GM19043 (cell line): ENCODE results near the gene RBFOX1.

Experiments used
- ATAC-seq: cut with Tn5 transposase; IDR thresholded peaks from one replicate; pipeline ENCODE4 v1.9.1; 2021; ENCODE audit warnings: low read depth; ENCODE audit not compliant: unreplicated experiment

Gene RBFOX1

DNA sequence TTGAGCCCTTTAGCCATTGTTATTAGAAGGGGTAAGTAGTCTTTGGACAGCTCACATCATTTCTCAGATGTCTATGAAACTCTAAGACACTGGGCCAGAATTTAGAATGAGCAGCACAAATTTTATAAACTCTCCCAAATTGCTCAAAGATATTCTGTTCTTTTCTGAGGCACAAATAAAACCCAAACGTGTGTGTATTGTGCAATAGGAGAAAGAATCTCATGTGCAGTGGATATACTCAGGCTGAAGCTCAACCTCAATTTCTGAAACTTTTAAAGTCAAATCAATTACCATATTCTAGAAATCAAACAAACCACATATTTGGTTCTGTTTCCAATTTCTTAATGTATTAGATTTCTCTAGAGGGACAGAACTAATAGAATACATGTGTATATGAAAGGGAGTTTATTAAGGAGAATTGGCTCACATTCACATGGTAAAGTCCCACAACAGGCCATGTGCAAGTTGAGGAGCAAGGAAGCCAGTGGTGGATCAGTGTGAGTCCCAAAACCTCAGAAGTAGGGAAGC lies 403.6 kb downstream of the RBFOX1 start:
- ATAC-seq: no peak

- no peak for ATAC-seq
These were observed 410.0 kb downstream of the RBFOX1 start for GRCh38 chr16:7742626-7743025.

- ATAC-seq: no peak
These were observed 412.1 kb downstream of the RBFOX1 start for GRCh38 chr16:7744546-7745264.

DNA sequence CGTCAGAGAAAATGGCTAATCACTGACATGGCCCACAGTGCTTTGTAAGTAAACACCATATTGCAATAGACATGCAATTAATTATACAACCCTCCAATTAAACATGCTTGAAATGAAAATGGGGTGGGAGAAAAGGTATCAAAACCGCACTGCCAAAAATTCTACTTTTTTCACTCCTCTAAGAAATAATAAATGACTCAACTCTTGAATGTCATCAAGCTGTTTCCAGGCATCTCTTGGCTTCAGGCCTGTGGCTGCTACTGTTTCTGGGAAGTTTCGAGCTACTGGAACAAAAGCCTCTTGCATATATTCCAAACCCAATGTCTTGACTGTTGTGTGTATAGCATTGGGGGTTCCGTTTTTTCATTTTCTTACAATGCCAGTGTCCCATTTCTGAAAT lies 412.6 kb downstream of the RBFOX1 start:
- no peak for ATAC-seq

GRCh38 chr16:7746941-7747340 lies 414.3 kb downstream of the RBFOX1 start:
- ATAC-seq: no peak

DNA sequence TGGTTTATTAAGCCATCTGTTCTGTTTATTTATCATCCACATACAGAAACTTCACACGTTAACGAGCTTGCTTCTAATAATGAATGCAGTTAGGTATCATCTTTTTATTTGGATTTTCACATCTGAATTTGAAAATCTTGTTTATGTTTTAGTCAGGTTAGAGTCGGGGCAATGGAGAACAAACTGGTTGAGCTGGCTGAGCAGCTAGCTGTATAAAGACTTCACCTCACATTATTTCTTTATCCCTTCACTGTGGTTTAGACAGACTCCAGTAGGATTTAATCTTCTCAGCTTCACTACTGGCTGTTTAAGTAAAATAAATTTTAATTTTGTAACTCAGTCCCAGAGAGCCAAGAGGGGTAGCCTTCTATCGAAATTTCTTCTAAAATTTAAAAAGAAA lies 415.9 kb downstream of the RBFOX1 start:
- ATAC-seq: no peak

DNA sequence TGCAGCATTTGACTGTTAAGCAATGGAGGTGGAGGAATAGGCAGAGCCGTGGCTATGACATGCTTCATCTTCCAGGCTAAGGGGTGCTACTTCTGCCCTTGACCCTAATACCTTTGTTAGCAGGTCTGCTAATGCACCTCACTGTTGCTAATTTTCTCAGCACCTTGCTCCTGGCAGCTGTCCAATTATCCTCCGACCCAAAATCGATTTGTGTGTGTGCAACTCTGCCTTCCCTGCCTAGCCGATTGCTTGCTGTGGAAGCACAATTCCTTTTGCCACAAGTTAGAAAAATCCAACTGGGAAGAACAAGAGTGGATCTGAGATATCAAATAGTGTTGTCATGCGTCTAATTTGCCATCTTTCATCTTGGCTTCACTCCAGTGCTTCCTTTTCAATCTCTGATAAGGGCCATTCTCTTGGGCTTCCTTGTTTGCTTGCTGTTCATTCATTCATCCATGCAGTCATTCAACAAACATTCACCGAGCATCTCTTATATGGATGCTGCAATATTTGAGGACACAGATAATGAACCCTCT lies 422.8 kb downstream of the RBFOX1 start:
- ATAC-seq: no peak
